GM18868 (cell line): ENCODE results near the gene MSRB3.

Experiments used
- ATAC-seq: cut with Tn5 transposase; IDR thresholded peaks from one replicate; pipeline ENCODE4 v1.9.1; 2021; ENCODE audit warnings: mild to moderate bottlenecking, moderate library complexity; ENCODE audit not compliant: unreplicated experiment

MSRB3 gene

DNA sequence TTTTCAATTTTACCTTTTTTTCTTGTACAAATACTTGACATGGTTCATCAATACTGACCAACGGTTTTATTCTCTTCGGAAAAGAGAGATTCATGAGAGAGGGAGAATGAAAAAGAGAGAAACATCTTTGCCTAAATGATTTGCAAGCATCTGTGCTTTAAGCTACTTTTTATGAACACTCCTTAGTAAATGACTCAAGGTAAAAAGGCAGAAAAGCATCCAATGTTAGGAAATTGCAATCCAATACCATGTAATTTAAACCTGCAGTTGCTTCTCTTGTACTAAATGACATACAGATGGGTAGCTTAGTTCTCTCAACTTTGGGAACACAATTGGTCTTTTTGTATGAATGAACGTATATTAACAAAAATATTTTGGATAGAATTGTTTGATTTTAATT lies 46.1 kb downstream of the MSRB3 start:
- no peak for ATAC-seq

DNA sequence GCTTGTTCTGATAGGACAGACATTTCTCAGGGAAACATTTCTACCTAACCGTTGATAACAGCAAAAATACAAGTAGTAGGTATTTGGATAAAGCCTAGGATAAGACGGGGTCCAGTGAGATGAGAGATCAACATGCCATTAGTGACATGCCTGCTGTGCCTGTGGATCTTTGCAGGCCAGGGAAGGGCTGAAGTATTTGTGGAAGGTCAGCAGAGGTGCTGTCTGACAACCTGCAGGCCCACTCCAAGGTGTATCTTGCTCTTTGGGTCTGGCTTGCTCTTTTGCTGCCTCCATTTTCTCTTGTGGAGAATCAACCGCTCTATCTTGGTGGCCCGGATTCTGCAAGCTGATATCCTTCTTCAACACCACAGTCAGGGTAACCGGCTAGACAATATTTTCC lies 46.7 kb downstream of the MSRB3 start:
- ATAC-seq, result no peak

DNA sequence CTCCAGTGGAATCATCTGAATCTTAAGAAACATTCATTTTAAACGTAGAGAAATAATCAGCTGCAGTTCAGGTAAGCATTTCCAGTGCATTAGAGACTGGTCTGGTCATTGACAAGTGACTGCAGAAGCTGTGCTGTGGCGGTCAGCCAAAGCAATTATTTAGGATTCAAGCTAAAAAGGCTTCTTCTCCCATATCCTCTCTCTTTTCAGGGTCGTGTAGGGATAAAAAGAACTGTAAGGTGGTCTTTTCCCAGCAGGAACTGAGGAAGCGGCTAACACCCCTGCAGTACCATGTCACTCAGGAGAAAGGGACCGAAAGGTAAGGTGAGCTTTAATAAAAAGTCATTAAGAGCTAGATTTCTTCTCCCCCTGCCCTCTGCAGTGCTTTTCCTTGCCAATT lies 48.1 kb downstream of the MSRB3 start:
- ATAC-seq, result no peak

DNA sequence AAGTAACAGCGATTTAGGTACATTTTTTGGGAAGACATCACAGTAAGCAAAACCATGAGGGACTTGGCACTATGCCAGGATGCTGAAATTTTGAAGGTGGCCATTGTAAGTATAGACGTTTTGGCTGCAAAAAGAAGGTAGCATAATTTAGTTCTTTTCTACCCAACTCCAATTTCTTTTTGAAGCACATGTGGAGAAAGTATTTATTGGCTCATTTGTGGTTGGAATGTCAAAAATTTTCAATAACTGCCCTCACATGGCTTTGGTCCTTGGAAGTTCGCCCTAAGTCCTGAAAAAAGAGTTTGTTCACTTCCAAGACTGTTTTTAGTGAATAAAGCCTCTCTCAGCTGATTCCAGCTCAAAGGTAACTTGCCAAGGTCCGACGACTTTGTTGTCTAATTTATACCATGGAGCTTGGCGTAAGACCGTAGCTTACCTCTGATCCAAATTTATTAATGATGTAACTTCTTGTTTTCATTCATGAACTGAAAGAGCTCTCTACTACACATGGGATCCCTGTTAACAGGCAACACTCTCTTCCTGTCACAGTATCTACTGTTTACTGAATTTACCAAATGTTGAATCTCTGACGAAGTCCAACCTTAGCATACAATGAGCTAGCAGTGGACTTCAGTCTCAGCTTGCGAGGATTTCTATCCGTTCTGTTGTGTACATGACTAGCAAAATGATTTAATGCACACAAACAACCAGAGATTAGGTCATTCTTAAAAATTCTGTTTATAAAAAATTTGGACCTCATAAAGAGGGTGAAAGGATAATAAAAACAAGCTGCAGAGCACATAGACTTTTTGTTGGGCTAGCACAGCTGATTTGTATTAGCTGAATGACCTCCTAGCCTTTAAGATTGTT lies 49.0 kb downstream of the MSRB3 start:
- no peak for ATAC-seq

DNA sequence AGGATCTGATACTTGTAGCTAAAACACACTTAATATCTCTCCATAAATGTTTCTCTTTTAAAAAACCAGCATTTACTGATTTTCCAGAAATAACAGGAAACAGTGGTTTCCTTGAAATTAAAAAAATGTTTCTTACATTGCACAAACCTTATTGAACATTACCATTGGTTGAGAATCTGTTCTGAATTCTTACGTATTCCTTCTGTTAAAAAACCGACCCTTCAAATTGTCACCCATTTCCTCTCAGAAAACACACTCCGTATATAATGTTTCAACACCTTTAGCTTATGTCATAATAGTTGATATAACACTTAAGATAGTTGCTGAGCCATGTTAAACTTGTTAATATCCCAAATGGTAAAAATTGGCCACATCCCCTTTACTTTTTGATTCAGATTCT lies 51.2 kb downstream of the MSRB3 start:
- ATAC-seq, result no peak

DNA sequence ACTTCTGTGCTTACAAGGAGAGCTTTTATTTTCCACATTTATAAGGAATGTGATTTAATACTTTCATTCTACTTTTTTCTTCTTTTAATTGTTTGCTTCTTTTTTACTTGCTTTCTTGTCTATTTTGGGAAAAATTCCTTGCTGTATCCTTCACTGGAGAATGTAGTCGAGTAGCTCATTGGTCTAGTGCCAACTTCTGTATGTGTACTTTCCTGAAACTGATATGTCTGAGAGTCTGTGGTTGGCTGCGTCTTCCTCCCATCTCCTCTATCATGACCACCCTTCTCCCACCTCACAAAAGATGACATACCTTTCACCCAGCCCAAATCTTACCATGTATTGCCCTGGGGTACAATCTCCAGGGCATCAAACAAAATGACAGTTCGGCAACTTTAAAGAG lies 51.8 kb downstream of the MSRB3 start:
- no peak for ATAC-seq

DNA sequence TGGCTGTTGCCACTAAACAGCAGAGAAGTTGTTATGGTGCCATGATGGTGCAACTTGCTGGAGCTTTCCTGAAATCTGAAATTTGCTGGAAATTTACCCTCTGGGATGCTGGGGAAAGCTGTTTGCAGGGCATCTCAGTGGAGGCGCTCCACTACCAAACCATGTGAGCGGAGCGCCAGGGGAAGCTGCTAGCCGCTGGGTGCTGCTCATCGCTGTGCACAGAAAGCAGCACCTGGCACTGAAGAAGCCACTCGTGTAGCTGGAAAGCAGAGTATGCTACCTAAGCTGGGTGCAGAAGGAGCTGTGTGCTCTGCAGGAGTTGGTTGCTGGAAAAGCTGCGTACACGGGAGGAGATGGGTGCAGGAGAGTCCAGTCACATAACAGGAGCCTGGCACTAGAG lies 53.0 kb downstream of the MSRB3 start:
- no peak for ATAC-seq

DNA sequence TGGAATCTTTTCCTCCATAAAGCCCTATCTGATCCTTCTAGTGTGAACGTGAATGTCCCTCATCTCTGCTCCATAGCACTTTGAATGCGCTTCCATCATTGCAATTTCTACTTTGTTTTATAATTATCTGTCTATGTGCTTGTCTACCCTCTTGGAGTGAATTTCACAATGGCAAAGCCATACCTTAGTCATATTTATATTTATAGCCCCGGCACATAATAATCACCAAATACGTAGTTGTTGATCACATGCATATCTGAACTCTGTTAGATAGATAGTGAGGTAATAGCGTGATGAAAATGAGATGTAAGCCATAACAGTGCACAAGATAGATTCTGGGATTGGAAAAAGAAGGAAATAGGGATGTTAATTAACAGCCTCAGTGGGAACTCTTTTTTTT lies 55.2 kb downstream of the MSRB3 start:
- no peak for ATAC-seq

DNA sequence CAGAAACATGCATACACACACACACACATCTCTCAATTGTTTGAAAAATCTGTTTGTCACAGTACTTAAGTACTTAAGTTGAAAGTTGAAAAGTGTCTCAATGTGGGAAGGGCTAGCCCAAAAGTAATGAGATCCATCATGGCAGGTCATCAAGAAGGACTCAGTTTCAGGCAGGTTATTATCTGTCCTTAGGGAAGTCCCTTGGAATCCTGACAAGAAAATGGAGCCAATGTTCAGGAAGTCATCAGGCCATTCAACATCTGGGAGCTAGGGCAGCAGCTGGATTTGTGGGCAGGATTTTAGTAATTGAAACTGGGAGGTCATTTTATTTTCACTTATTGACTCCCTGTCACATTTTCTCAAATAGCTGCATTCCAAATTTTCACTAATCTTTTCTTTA lies 56.0 kb downstream of the MSRB3 start:
- ATAC-seq, result no peak

DNA sequence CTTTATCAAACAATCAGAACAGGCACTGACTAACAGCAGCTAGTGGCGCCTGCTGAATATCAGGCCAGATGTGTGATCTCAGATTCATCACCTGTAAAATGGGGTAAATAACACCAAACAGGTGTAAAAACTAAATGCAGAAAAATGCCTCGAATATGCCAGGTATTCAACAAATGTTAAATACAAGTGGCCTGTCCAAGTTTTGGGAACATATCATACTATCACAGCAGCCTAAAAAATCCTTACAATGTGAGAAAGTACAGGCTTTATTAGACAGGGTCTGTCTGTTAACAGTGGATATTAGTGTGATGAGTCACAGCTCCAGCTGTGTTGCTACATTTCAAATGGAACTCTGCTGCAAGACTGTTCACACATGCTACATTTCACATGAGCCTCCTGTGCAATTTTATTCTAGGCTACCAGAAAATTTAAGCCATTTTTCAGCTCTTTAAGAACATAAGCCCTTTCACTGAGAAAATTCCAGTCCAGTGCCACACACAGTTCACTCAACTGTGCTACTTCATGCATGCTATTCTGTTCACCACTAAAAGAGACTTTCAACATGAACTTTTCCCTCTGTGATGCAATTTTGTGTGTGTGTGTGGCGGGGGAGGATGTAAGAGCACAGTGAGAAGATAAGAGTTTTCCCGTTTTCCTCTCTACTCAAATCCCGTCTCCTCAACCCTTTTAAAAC lies 56.7 kb downstream of the MSRB3 start:
- no peak for ATAC-seq

DNA sequence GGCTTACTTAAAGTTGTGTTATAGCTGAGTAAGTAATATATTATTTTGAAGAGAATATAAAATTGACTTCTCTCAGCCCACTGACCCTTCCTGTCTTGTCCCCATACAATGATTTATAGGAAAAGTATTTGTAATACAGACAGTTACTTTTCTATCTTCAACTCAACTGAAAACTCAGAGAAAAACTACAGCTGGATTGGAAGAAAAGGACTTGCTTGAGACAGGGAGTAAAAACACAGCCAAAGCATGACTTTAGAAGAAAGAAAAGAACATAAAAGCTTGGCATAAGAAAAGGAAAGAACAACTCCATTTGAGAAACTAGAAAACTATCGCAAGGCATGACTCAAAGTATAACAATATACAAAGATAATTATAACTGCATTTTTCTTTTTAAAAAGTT lies 57.5 kb downstream of the MSRB3 start:
- ATAC-seq, result no peak

DNA sequence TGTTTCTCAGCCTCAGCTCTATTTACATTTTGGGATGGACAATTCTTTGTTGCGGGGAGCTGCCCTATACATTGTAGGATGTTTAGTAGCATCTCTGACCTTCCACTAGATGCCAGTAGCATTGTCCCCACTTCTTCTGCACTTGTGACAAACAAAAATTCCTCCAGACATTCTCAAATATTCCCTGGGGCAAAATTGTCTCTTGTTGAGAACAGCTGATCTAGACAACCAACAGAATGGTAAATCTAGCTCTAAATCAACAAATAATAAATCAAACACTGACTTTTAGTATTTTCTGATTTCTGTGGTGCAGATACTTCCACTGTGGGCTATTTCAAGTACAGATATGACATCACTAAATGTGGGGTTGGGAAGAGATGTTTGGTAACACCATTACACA lies 60.7 kb downstream of the MSRB3 start:
- no peak for ATAC-seq

DNA sequence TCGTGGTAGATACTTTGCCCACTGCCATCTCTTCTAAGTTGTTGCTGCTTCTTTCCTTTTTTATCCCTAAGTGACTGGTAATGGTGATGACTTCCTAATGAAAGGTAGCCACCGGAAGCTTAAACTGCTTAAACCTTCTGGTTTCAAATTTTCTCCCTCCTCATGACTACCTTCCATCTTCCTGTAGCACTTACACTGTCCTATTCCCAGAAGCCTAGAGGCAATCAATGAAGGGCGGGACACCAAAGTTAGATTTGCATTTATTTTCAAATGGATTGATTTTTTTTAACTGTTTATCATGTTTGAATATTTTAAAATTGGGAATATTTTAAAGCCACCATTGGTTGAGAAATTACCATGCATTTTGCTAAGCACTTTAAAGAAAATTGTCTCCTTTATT lies 64.7 kb downstream of the MSRB3 start:
- ATAC-seq, result no peak

DNA sequence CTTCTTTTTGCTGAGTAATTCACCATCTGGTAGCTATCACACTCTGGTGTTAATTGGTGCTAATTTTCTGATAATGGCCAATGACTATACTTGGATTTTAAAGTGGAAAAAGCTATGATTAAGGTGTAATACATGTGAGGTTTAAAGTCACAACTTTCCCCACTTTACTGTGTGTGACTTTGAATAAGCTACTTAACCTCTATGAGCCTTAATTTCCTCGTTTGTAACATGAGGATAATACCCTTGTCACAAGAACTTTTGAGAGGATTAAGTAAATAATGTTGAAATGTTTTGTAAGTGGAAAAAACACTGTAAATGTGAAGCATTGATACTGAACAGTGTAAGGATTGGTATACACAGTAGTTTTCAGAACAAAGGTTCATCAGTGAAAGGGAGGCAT lies 65.3 kb downstream of the MSRB3 start:
- no peak for ATAC-seq

DNA sequence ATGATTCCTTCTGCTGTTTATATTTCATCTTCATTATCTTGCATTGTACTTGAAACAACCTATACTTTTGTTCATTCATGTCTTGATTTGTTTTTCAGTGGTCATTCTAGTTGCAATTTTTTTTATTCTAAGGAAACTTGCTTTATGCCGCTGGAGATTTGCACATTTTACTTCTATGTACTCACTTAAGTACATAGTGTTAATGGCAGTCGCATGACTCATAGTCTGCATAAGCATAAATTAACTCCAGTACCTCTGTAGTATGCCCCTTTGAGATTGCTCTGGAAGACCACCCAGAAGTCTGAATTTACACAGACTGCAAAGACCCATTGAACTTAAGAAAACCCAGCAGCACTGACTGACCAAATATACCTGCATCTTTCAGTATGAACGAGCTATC lies 77.0 kb downstream of the MSRB3 start:
- ATAC-seq, result no peak

DNA sequence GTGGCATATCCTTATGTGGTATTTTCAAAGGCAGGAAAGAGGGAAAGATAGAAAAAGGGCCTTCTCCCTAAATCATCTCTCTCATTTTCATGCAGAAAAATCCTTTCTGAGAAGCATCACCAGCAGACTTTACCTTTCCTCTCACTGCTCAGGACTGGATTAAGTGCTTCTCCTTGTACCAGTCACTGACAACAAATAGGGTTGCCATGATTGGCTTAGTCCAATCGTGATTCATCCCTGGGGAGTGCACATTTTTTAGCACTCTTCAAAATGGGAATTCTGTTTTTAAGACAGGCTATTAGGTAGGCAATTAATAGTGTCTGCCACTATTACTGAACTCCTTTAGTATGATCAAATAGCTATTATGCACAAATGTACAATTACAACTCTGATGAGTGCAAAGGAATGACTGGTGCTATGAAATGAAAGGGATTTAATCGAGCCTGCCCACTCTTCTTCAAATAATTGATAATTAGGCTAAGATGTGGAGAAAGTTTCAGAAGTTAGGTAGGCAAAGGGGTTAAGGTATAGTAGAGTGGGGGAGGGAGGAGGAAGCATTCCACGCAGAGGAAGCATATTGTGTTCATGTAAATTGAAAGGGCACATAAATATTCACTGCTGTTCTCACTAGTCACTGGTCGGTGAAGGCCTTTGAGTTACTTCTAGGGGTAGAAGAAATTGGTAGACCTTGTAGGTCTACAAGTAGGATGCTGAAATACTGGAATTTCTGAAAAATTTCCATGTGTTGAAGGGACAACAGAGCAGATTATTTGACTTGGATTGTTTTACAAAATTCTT lies 84.0 kb downstream of the MSRB3 start:
- ATAC-seq, result no peak

DNA sequence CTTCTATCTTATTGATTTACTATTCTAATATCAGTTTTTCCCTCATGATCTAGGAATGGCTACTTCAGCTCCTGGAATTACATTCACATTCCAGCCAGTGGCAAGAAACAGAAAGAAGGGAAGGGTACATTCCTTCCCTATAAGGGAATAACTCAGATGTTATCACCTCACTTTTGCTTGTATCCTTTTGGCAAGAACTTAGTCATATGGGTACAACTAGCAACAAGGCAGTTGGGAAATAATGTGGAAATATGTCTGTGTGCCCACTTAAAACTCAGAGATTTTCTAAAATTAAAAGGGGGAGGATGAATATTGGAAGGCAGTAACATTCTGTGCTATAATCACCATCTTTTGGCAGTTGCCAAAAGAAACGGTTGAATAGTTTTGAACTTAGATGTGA lies 85.6 kb downstream of the MSRB3 start:
- ATAC-seq, result no peak

DNA sequence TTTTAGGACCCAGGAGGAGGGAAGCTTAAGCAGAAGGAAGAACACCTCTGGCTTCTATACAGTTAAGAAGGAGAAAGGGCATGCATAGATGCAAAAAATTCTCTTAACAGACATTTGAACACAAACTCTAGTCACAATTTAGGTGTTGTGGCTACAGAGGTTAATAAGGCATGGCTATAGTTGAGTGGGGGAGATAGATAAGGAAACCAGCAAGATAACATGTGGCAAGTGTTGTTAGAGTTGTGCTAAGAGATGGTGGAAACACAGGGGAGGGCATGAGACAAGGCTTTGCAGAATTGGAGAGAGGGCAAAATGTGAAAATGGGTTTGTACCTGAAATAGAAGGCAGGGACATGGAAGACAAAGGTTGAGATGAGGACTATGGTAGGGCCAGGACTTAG lies 88.9 kb downstream of the MSRB3 start:
- no peak for ATAC-seq

DNA sequence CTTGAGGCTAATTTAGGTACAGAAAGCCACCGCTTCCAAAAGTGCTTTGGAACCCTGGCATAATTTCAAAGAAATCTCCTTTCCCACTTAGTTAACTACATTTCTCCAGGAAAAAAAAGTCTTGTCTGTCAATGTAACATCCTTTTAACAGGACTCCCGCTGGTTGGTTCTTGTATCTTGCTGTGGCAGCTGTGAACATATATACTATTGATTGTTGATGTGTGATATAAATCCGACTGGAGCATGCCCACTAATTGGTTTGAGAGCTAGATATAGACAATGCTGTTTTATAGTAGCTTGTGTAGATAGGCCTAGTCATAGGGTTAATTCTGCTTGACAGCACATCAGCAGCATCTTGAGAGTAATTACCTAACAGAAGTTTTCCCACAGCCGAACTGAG lies 89.6 kb downstream of the MSRB3 start:
- ATAC-seq, result no peak

DNA sequence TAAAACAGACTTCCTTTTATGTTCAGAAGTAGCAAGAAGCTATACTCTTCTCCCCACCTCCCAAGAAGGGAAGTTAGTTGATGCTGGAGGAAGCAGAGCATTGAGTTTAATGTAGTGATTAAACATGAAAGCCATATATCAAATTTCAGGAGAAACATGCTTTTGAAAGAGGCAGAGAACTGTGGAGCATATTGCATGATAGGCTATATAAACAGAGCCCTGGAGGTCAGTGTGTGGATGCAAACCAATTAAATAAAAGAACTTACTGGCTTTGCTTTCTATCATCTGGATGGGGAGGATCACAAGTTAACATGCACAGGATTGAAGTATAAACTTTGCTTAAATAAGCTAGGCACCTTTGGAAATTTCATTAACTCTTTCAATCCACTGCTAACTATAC lies 94.1 kb downstream of the MSRB3 start:
- no peak for ATAC-seq

DNA sequence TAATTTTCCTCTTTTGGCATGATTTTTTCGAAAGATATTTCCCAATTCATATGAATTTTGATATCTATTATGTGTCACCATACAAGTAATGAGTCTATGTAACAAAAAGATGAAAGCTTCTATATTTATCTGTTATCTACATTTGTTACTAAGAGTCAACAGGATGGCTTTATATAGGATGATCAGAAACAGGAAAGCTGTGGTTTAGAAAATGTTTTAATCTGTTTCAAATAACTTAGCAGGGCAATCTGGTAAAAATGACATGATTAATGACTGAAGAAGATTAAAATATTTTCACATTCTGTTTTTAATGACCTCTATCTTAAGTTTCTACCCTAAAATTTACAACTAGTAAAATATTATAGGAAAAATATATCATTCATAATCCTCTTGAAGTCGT lies 105.8 kb downstream of the MSRB3 start:
- ATAC-seq, result no peak

DNA sequence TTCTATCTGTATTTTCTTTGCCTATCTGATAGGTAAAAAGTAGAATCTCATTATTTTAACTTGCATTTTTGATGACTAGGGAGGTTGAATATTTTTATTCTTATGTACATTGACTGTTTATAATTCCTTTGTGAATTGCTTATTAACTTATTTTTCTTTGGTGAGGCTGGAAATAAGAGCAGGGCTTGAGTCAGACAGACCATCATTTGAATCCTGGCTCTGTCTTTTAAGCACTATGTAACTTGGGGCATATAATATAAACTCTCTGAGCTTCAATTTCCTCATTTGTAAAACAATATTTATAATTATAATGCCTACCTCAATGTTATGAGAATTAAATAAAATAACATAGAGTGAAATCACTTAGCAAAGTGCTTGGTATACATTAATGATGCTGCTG lies 108.9 kb downstream of the MSRB3 start:
- no peak for ATAC-seq
